H9 (cell line): ENCODE results near the gene MTHFD2. TPM values are rescaled to one million over a fixed set of nuclear protein-coding genes. Genes with fewer than 3 reads are reported as not detected.

Source experiments
- DNase-seq: peaks from one replicate; pipeline ENCODE4 v3.0.0-alpha.2; 2017
- H2AFZ ChIP-seq: one replicate; pipeline ENCODE4 v1.6.1; 2013; ENCODE audit warnings: mild to moderate bottlenecking, low read length, control low read depth, moderate library complexity
- H2AK5ac ChIP-seq: 2 replicates; pipeline ENCODE4 v1.6.1; 2013; ENCODE audit warnings: low read length, control low read depth, mixed read lengths; ENCODE audit not compliant: insufficient read length
- H2BK120ac ChIP-seq: one replicate; pipeline ENCODE4 v1.6.1; 2013; ENCODE audit warnings: low read depth, mild to moderate bottlenecking, low read length, control low read depth, inconsistent platforms; ENCODE audit not compliant: poor library complexity, severe bottlenecking
- H2BK12ac ChIP-seq: 2 replicates; pipeline ENCODE4 v1.6.1; 2013; ENCODE audit warnings: low read length, control low read depth, mixed read lengths, low read depth; ENCODE audit not compliant: insufficient read length
- H2BK15ac ChIP-seq: 2 replicates; pipeline ENCODE4 v1.6.1; 2013; ENCODE audit warnings: low read depth, low read length, control low read depth
- H2BK20ac ChIP-seq: one replicate; pipeline ENCODE4 v1.6.1; 2013; ENCODE audit warnings: low read depth, mild to moderate bottlenecking, low read length, control low read depth, inconsistent platforms; ENCODE audit not compliant: poor library complexity, severe bottlenecking
- H2BK5ac ChIP-seq: 2 replicates; pipeline ENCODE4 v1.6.1; 2013; ENCODE audit warnings: low read length, control low read depth, mixed read lengths; ENCODE audit not compliant: insufficient read length
- H3K14ac ChIP-seq: 2 replicates; pipeline ENCODE4 v1.6.1; 2013; ENCODE audit warnings: low read length, control low read depth; ENCODE audit not compliant: insufficient read depth
- H3K18ac ChIP-seq: 2 replicates; pipeline ENCODE4 v1.6.1; 2013; ENCODE audit warnings: low read depth, mild to moderate bottlenecking, mixed read lengths, low read length, control low read depth; ENCODE audit not compliant: insufficient read length
- H3K23ac ChIP-seq: 2 replicates; pipeline ENCODE4 v1.6.1; 2013; ENCODE audit warnings: low read length, control low read depth, mixed read lengths, low read depth; ENCODE audit not compliant: insufficient read length
- H3K23me2 ChIP-seq: 2 replicates; pipeline ENCODE4 v1.6.1; 2013; ENCODE audit warnings: low read depth, mild to moderate bottlenecking, mixed read lengths, low read length, control low read depth; ENCODE audit not compliant: insufficient read length, poor library complexity, severe bottlenecking
- H3K27ac ChIP-seq: 2 replicates; pipeline ENCODE4 v1.5.1; 2013; ENCODE audit warnings: low read length, control low read depth, mixed read lengths, low read depth; ENCODE audit not compliant: insufficient read length
- H3K27me3 ChIP-seq: 2 replicates; pipeline ENCODE4 v1.6.1; 2013; ENCODE audit warnings: low read length, control low read depth, inconsistent platforms; ENCODE audit not compliant: insufficient read depth
- H3K4ac ChIP-seq: 2 replicates; pipeline ENCODE4 v1.6.1; 2013; ENCODE audit warnings: low read depth, mild to moderate bottlenecking, control low read depth, inconsistent platforms, low read length, moderate library complexity
- H3K4me1 ChIP-seq: 2 replicates; pipeline ENCODE4 v1.6.1; 2013; ENCODE audit warnings: low read length, control low read depth, inconsistent platforms; ENCODE audit not compliant: insufficient read depth
- H3K4me2 ChIP-seq: 2 replicates; pipeline ENCODE4 v1.6.1; 2013; ENCODE audit warnings: low read length, control low read depth, mixed read lengths; ENCODE audit not compliant: insufficient read length, insufficient read depth
- H3K56ac ChIP-seq: 2 replicates; pipeline ENCODE4 v1.6.1; 2013; ENCODE audit warnings: low read depth, mild to moderate bottlenecking, mixed read lengths, low read length, control low read depth; ENCODE audit not compliant: insufficient read length
- H3K79me1 ChIP-seq: 2 replicates; pipeline ENCODE4 v1.6.1; 2013; ENCODE audit warnings: low read depth, mild to moderate bottlenecking, moderate library complexity, low read length, control low read depth, inconsistent platforms; ENCODE audit not compliant: insufficient read depth, poor library complexity, severe bottlenecking
- H3K79me2 ChIP-seq: 2 replicates; pipeline ENCODE4 v1.6.1; 2013; ENCODE audit warnings: low read length, control low read depth, inconsistent platforms; ENCODE audit not compliant: insufficient read depth
- H3K9ac ChIP-seq: 2 replicates; pipeline ENCODE4 v1.6.1; 2013; ENCODE audit warnings: low read length, control low read depth, mixed read lengths; ENCODE audit not compliant: insufficient read length; ENCODE audit errors: extremely low read depth
- H3K9me3 ChIP-seq: one replicate; pipeline ENCODE4 v1.6.1; 2013; ENCODE audit warnings: low read depth, low read length, inconsistent platforms; ENCODE audit not compliant: control insufficient read depth
- H3T11ph ChIP-seq: one replicate; pipeline ENCODE4 v1.6.1; 2013; ENCODE audit warnings: mild to moderate bottlenecking, low read length, control low read depth, inconsistent platforms
- H4K20me1 ChIP-seq: one replicate; pipeline ENCODE4 v1.6.1; 2013; ENCODE audit not compliant: control insufficient read depth, insufficient read length, insufficient read depth
- H4K5ac ChIP-seq: 2 replicates; pipeline ENCODE4 v1.6.1; 2013; ENCODE audit warnings: low read depth, mild to moderate bottlenecking, mixed read lengths, low read length, control low read depth; ENCODE audit not compliant: insufficient read length
- H4K8ac ChIP-seq: replicated peaks from 2 replicates; pipeline ENCODE4 v1.6.1; 2013; ENCODE audit warnings: low read length, control low read depth, mixed read lengths, low read depth; ENCODE audit not compliant: insufficient read length
- H4K91ac ChIP-seq: 2 replicates; pipeline ENCODE4 v1.6.1; 2013; ENCODE audit warnings: low read depth, mild to moderate bottlenecking, moderate library complexity, mixed read lengths, low read length, control low read depth; ENCODE audit not compliant: insufficient read length
- H3K27ac Mint-ChIP-seq, 3 experiments: 2 replicates in 2 of 3; 3 replicates in 1 of 3; pipeline ENCODE4 v1.8.0; 2020 to 2021; ENCODE audit warnings: mixed read lengths in 3 of 3, mild to moderate bottlenecking in 1 of 3, moderate library complexity in 1 of 3
- H3K27me3 Mint-ChIP-seq: 2 replicates; pipeline ENCODE4 v1.8.0; 2021; ENCODE audit warnings: low read depth, mild to moderate bottlenecking, moderate library complexity, mixed read lengths
- H3K36me3 Mint-ChIP-seq, 3 experiments: 2 replicates in 2 of 3; 3 replicates in 1 of 3; pipeline ENCODE4 v1.8.0; 2020 to 2021; ENCODE audit warnings: low read depth in 3 of 3, mixed read lengths in 3 of 3; ENCODE audit not compliant: insufficient read depth in 1 of 3
- H3K4me1 Mint-ChIP-seq, 2 experiments: 2 replicates each; pipeline ENCODE4 v1.8.0; 2020; ENCODE audit warnings: mixed read lengths in 2 of 2
- H3K4me3 Mint-ChIP-seq, 2 experiments: 2 replicates in 1 of 2; 3 replicates in 1 of 2; pipeline ENCODE4 v1.8.0; 2020 to 2021; ENCODE audit warnings: mild to moderate bottlenecking in 2 of 2, mixed read lengths in 2 of 2, moderate library complexity in 1 of 2
- H3K9me3 Mint-ChIP-seq, 2 experiments: 2 replicates in 1 of 2; 3 replicates in 1 of 2; pipeline ENCODE4 v1.8.0; 2020; ENCODE audit warnings: mild to moderate bottlenecking in 2 of 2, mixed read lengths in 2 of 2, moderate library complexity in 1 of 2
- WGBS: extraction: QIAGEN DNeasy Blood & Tissue Kit; methylation state at CpG from one replicate; pipeline ENCODE4 v1.1.7; 2013; ENCODE audit warnings: missing lambda C conversion rate, low lambda C conversion rate, mixed read lengths; ENCODE audit not compliant: insufficient read length; ENCODE audit errors: extremely low coverage; 5-methylcytosine and 5-hydroxymethylcytosine counted together
- total RNA-seq: library from RNA; stranded (reverse); gene quantifications from 2 replicates; pipeline ENCODE4 v1.2.1, GENCODE V29; 2021
- TF ChIP-seq, protein P1 (sequence below): fragments of 200-600 bp; sonication (generic); conservative IDR thresholded peaks from 3 replicates; pipeline ENCODE4 v1.8.0; 2021; ENCODE audit warnings: antibody characterized with exemption, mild to moderate bottlenecking

Gene MTHFD2
- total RNA-seq, 1 experiment from 2014 or later: 201 TPM

DNA sequence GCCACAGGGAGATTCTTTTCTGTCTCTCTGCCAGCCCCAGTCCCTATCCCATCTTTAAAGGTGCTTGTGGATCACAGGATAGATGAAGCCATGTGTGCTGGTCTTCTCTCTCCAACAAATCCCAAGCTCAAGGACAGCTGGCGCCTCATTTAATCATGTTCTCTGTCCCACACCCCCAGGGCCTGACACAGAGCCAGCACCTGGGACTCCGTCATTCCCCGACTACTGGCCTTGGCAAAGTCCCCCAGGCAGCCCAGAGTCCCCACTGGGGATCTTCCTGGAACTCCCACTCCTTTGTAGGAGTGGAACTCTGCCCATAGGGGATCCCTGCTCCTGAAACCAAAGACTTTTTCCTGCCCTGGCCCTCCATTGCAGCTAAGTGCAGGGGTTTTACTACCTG is 60.8 kb downstream of the MTHFD2 start:
- H3K9me3 ChIP-seq: no peaks in the 10 kb centered on the region
- TF ChIP-seq, protein P1, sequence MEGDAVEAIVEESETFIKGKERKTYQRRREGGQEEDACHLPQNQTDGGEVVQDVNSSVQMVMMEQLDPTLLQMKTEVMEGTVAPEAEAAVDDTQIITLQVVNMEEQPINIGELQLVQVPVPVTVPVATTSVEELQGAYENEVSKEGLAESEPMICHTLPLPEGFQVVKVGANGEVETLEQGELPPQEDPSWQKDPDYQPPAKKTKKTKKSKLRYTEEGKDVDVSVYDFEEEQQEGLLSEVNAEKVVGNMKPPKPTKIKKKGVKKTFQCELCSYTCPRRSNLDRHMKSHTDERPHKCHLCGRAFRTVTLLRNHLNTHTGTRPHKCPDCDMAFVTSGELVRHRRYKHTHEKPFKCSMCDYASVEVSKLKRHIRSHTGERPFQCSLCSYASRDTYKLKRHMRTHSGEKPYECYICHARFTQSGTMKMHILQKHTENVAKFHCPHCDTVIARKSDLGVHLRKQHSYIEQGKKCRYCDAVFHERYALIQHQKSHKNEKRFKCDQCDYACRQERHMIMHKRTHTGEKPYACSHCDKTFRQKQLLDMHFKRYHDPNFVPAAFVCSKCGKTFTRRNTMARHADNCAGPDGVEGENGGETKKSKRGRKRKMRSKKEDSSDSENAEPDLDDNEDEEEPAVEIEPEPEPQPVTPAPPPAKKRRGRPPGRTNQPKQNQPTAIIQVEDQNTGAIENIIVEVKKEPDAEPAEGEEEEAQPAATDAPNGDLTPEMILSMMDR: no peak
- H2BK20ac ChIP-seq: no peak overlapping the region
- H3K4me3 Mint-ChIP-seq: no peak overlapping the region
- no peaks in the 10 kb centered on the region for H3K79me1 ChIP-seq
- no peak overlapping the region for H3K18ac ChIP-seq
- no peak overlapping the region for H4K8ac ChIP-seq
- H4K20me1 ChIP-seq: no peaks in the 10 kb centered on the region
- H3K4me2 ChIP-seq: no peak overlapping the region
- no peaks in the 10 kb centered on the region for H3K9me3 Mint-ChIP-seq
- H3K4me1 Mint-ChIP-seq: peaks cover 21 to 22% of the 10 kb centered on the region in 2 experiments
- no peaks in the 10 kb centered on the region for H3K27me3 ChIP-seq
- no peak overlapping the region for H3T11ph ChIP-seq
- H3K79me2 ChIP-seq: no peaks in the 10 kb centered on the region
- no peak overlapping the region for H2BK120ac ChIP-seq
- WGBS: no CpG with 5 or more reads among the region's 3 CpGs
- no peak overlapping the region for H3K27ac ChIP-seq
- no peaks in the 10 kb centered on the region for H3K36me3 Mint-ChIP-seq
- no peak overlapping the region for H3K14ac ChIP-seq
- H4K91ac ChIP-seq: no peak overlapping the region
- H3K4me1 ChIP-seq: no peaks in the 10 kb centered on the region
- no peak overlapping the region for H2BK12ac ChIP-seq
- no peak overlapping the region for H2AK5ac ChIP-seq
- no peak overlapping the region for H2AFZ ChIP-seq
- H3K56ac ChIP-seq: no peak overlapping the region
- no peak overlapping the region for H3K4ac ChIP-seq
- no peak for DNase-seq
- H4K5ac ChIP-seq: no peak overlapping the region
- no peak overlapping the region for H3K9ac ChIP-seq
- no peak overlapping the region for H2BK5ac ChIP-seq
- H3K23me2 ChIP-seq: no peaks in the 10 kb centered on the region
- H3K23ac ChIP-seq: no peak overlapping the region
- H3K27me3 Mint-ChIP-seq: peaks cover 2% of the 10 kb centered on the region
- H3K27ac Mint-ChIP-seq: no peak overlapping the region
- H2BK15ac ChIP-seq: no peak overlapping the region
